ENCODE results near the gene IP6K1.
"Not testable (repeated sequence)": the region's sequence is repeated elsewhere in the genome, so short reads cannot be mapped to it uniquely, and the experiment has no call there.

DNA sequence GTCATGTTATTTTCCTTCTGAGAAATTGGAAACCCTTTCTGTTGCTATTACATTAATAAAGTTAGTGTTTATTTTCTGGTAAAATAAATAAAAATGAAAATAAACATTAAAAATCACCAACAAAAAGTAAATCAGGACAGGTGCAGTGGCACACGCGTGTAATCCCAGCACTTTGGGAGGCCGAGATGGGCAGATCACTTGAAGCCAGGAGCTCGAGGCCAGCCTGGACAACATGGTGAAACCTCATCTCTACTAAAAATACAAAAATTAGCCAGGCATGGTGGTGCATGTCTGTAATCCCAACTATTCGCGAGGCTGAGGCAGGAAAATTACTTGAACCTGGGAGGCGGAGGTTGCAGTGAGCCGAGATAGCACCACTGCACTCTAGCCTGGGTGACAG, 10.2 kb downstream of the IP6K1 start:
- TF ChIP-seq, protein P1, sequence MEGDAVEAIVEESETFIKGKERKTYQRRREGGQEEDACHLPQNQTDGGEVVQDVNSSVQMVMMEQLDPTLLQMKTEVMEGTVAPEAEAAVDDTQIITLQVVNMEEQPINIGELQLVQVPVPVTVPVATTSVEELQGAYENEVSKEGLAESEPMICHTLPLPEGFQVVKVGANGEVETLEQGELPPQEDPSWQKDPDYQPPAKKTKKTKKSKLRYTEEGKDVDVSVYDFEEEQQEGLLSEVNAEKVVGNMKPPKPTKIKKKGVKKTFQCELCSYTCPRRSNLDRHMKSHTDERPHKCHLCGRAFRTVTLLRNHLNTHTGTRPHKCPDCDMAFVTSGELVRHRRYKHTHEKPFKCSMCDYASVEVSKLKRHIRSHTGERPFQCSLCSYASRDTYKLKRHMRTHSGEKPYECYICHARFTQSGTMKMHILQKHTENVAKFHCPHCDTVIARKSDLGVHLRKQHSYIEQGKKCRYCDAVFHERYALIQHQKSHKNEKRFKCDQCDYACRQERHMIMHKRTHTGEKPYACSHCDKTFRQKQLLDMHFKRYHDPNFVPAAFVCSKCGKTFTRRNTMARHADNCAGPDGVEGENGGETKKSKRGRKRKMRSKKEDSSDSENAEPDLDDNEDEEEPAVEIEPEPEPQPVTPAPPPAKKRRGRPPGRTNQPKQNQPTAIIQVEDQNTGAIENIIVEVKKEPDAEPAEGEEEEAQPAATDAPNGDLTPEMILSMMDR (conservative IDR thresholded peaks at IDR 0.05; ENCODE audit: low read length): not testable (repeated sequence)
- TF ChIP-seq EZH2phosphoT487 (IDR thresholded peaks at IDR 0.05; ENCODE audit: borderline replicate concordance, low read depth, low read length): not testable (repeated sequence)
